ENCODE data around the gene ERLEC1. TPM values are rescaled to one million over a fixed set of nuclear protein-coding genes. Genes with fewer than 3 reads are reported as not detected.

ERLEC1 gene
- total and polyA plus RNA-seq, 2 of the 4 experiments (the other 2 are of a cell fraction), result 40.3 to 53.4 TPM

DNA sequence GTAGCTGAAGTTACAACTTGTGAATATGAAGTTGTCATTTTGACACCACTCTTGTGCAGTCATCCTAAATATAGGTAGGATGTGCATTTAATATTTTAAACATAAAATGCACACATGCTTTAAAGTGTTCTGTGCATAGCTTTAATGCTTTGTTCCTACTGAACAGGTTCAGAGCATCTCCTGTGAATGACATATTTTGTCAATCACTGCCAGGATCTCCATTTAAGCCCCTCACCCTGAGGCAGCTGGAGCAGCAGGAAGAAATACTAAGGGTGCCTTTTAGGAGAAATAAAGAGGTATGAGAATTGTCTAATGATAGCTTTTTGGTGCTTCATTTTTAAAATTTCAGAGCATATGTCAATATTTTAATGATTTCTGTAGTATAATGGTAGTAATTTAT is 14.7 kb downstream of the ERLEC1 start:
- Histone ChIP-seq H2BK15ac (ENCODE audit: low read depth, low read length) (no peak overlapping the region), H3K79me1 (ENCODE audit: low read depth in 1 of 2, low read length in 2 of 2) (peaks cover 6 to 15% of the 10 kb centered on the region in 2 experiments; a peak in 3 of 4 replicates), H3K9ac (ENCODE audit: low read depth, low read length) (no peak overlapping the region), H3K18ac (ENCODE audit: low read depth, low read length) (no peak overlapping the region), H3K9me1 (ENCODE audit: insufficient read depth, low read length) (no peaks in the 10 kb centered on the region), H4K5ac (ENCODE audit: low read depth, low read length) (no peak overlapping the region), H3K56ac (ENCODE audit: extremely low read depth, insufficient read depth, low read length) (no peak overlapping the region), H3K36me3 (ENCODE audit: control insufficient read depth, insufficient read depth, low read length) (peaks cover 24% of the 10 kb centered on the region), H4K91ac (ENCODE audit: insufficient read depth, low read depth, low read length) (no peak overlapping the region), H3K4me2 (ENCODE audit: low read depth, low read length) (no peak overlapping the region), H3K4me3 (ENCODE audit: insufficient read depth, low read depth, low read length) (no peak overlapping the region), H2AK5ac (ENCODE audit: low read depth, low read length) (no peak overlapping the region), H3K27me3 (ENCODE audit: control insufficient read depth, insufficient read depth, low read length) (no peaks in the 10 kb centered on the region), H3K14ac (replicated peaks; ENCODE audit: low read depth, low read length) (no peak overlapping the region), H4K8ac (ENCODE audit: low read depth in 2 of 2, low read length in 2 of 2) (no peak overlapping the region), H3K9me3 (ENCODE audit: control insufficient read depth, insufficient read depth, low read length) (no peaks in the 10 kb centered on the region), H3K23ac (ENCODE audit: low read depth, low read length) (no peak overlapping the region), H4K20me1 (ENCODE audit: insufficient read depth, low read length) (no peaks in the 10 kb centered on the region), H2BK5ac (ENCODE audit: low read depth, low read length, poor library complexity, severe bottlenecking) (no peak overlapping the region), H2BK20ac (ENCODE audit: low read depth, low read length) (no peak overlapping the region), H3K4me1 (ENCODE audit: control insufficient read depth, insufficient read depth, low read length) (no peaks in the 10 kb centered on the region), H3K4ac (ENCODE audit: low read depth, low read length) (no peak overlapping the region), H2BK120ac (ENCODE audit: low read depth, low read length) (no peak overlapping the region), H2AFZ (replicated peaks; ENCODE audit: low read length, poor library complexity) (no peak overlapping the region), H2AK9ac (replicated peaks; ENCODE audit: low read depth, low read length, poor library complexity) (no peak overlapping the region), H3K27ac (ENCODE audit: insufficient read depth, low read length) (no peak overlapping the region)
- no peak for DNase-seq
- dilution Hi-C loops (cut with HindIII; ENCODE audit: low sequenced_read_pairs, unreplicated experiment) (no loop called here), intact Hi-C loops (cut with micrococcal nuclease) (no loop called here), in situ Hi-C loops (cut with MboI; ENCODE audit: low sequenced_read_pairs) (no loop called here)
- no TSS peak for BruUV-seq (replicated peaks)
- ATAC-seq (ENCODE audit: low read depth), result no peak
- ChIA-PET CTCF (no interaction called here), POLR2A (ENCODE audit: unreplicated experiment) (no interaction called here)
- TF ChIP-seq SMC3 (IDR thresholded peaks at IDR 0.05; ENCODE audit: low read depth, low read length) (no peak), RAD21 (IDR thresholded peaks at IDR 0.05; ENCODE audit: low read length) (no peak), BHLHE40 (IDR thresholded peaks at IDR 0.05; ENCODE audit: low read depth, low read length) (no peak), MAFK (IDR thresholded peaks at IDR 0.05; ENCODE audit: low read depth, low read length) (no peak), NFE2L2 (IDR thresholded peaks at IDR 0.05; ENCODE audit: low read depth, low read length) (no peak), POLR2A (IDR thresholded peaks at IDR 0.05; ENCODE audit: low read depth, low read length) (no peak), CHD1 (IDR thresholded peaks at IDR 0.05; ENCODE audit: low read depth, low read length) (no peak)
- TF ChIP-seq, protein P1, sequence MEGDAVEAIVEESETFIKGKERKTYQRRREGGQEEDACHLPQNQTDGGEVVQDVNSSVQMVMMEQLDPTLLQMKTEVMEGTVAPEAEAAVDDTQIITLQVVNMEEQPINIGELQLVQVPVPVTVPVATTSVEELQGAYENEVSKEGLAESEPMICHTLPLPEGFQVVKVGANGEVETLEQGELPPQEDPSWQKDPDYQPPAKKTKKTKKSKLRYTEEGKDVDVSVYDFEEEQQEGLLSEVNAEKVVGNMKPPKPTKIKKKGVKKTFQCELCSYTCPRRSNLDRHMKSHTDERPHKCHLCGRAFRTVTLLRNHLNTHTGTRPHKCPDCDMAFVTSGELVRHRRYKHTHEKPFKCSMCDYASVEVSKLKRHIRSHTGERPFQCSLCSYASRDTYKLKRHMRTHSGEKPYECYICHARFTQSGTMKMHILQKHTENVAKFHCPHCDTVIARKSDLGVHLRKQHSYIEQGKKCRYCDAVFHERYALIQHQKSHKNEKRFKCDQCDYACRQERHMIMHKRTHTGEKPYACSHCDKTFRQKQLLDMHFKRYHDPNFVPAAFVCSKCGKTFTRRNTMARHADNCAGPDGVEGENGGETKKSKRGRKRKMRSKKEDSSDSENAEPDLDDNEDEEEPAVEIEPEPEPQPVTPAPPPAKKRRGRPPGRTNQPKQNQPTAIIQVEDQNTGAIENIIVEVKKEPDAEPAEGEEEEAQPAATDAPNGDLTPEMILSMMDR (conservative IDR thresholded peaks at IDR 0.05; ENCODE audit: low read depth, low read length), result no peak
